ENCODE results near the gene NCMAP.
"Not testable (repeated sequence)": the region's sequence is repeated elsewhere in the genome, so short reads cannot be mapped to it uniquely, and the experiment has no call there.

Gene NCMAP

GRCh38 chr1:24555591-24556413, at the start of gene NCMAP:
Gene NCMAP, plus strand, starts transcription at chr1:24556087. Its CDS starts 39,344 bp downstream, at chr1:24595431.
- DNase-seq, result peak; percentile 66

GRCh38 chr1:24506691-24507381, 49.1 kb upstream of the NCMAP start:
- no peak for DNase-seq

GRCh38 chr1:24507405-24507804, 48.5 kb upstream of the NCMAP start:
- DNase-seq, result no peak

GRCh38 chr1:24508911-24509310, 47.0 kb upstream of the NCMAP start:
- no peak for DNase-seq

- DNase-seq, result no peak
Measured at GRCh38 chr1:24513706-24514105, 42.2 kb upstream of the NCMAP start.

- no peak for DNase-seq
Measured at GRCh38 chr1:24514946-24515345, 40.9 kb upstream of the NCMAP start.

- not testable (repeated sequence) for DNase-seq
Measured at GRCh38 chr1:24515671-24516209, 40.1 kb upstream of the NCMAP start.

GRCh38 chr1:24516506-24516905, 39.4 kb upstream of the NCMAP start:
- no peak for DNase-seq

- DNase-seq, result no peak
Measured at GRCh38 chr1:24517898-24518297, 38.0 kb upstream of the NCMAP start.

GRCh38 chr1:24520282-24520681, 35.6 kb upstream of the NCMAP start:
- DNase-seq, result not testable (repeated sequence)

- DNase-seq, result no peak
Measured at GRCh38 chr1:24525606-24526005, 30.3 kb upstream of the NCMAP start.

- no peak for DNase-seq
Measured at GRCh38 chr1:24526045-24526444, 29.8 kb upstream of the NCMAP start.

GRCh38 chr1:24526940-24527542, 28.8 kb upstream of the NCMAP start:
- peak; percentile 40 for DNase-seq

GRCh38 chr1:24528744-24529143, 27.1 kb upstream of the NCMAP start:
- DNase-seq, result no peak

GRCh38 chr1:24529292-24529691, 26.6 kb upstream of the NCMAP start:
- not testable (repeated sequence) for DNase-seq

- peak; percentile 72 for DNase-seq
Measured at GRCh38 chr1:24535021-24535424, 20.9 kb upstream of the NCMAP start.

- DNase-seq, result no peak
Measured at GRCh38 chr1:24535778-24536177, 20.1 kb upstream of the NCMAP start.

GRCh38 chr1:24536391-24536840, 19.5 kb upstream of the NCMAP start:
- DNase-seq, result no peak

- DNase-seq, result no peak
Measured at GRCh38 chr1:24540051-24540905, 15.6 kb upstream of the NCMAP start.

- DNase-seq, result peak; percentile 33
Measured at GRCh38 chr1:24540906-24541710, 14.8 kb upstream of the NCMAP start.

GRCh38 chr1:24541711-24542346, 14.1 kb upstream of the NCMAP start:
- DNase-seq, result no peak

Measured in RPMI8226 (cell line).